GM21447 (cell line): ENCODE results near the gene NCS1.

Source experiments
- ATAC-seq: cut with Tn5 transposase; IDR thresholded peaks from one replicate; pipeline ENCODE4 v1.9.1; 2021; ENCODE audit not compliant: unreplicated experiment

Gene NCS1

GRCh38 chr9:130193103-130193502 lies 20.9 kb downstream of the NCS1 start:
- no peak for ATAC-seq

GRCh38 chr9:130193531-130194377 lies 21.6 kb downstream of the NCS1 start:
- no peak for ATAC-seq

GRCh38 chr9:130194378-130194932 lies 22.3 kb downstream of the NCS1 start:
- no peak for ATAC-seq

GRCh38 chr9:130195638-130196037 lies 23.4 kb downstream of the NCS1 start:
- ATAC-seq = no peak

- no peak for ATAC-seq
These were observed 24.4 kb downstream of the NCS1 start for GRCh38 chr9:130196643-130197042.

GRCh38 chr9:130197386-130197785 lies 25.2 kb downstream of the NCS1 start:
- no peak for ATAC-seq

- ATAC-seq = no peak
These were observed 25.7 kb downstream of the NCS1 start for GRCh38 chr9:130197888-130198287.

GRCh38 chr9:130198501-130199179 lies 26.4 kb downstream of the NCS1 start:
- ATAC-seq = no peak

GRCh38 chr9:130199605-130200004 lies 27.4 kb downstream of the NCS1 start:
- no peak for ATAC-seq

GRCh38 chr9:130200038-130200849 lies 28.0 kb downstream of the NCS1 start:
- no peak for ATAC-seq

GRCh38 chr9:130201399-130201873 lies 29.2 kb downstream of the NCS1 start:
- no peak for ATAC-seq

GRCh38 chr9:130201974-130202373 lies 29.8 kb downstream of the NCS1 start:
- ATAC-seq = no peak

- ATAC-seq = no peak
These were observed 32.1 kb downstream of the NCS1 start for GRCh38 chr9:130204341-130204740.

- ATAC-seq = no peak
These were observed 32.8 kb downstream of the NCS1 start for GRCh38 chr9:130204959-130205358.

- no peak for ATAC-seq
These were observed 33.7 kb downstream of the NCS1 start for GRCh38 chr9:130205912-130206311.

GRCh38 chr9:130206579-130206978 lies 34.4 kb downstream of the NCS1 start:
- ATAC-seq = no peak

- ATAC-seq = no peak
These were observed 35.2 kb downstream of the NCS1 start for GRCh38 chr9:130207241-130207992.

- no peak for ATAC-seq
These were observed 36.6 kb downstream of the NCS1 start for GRCh38 chr9:130208600-130209347.

GRCh38 chr9:130209422-130209821 lies 37.2 kb downstream of the NCS1 start:
- no peak for ATAC-seq
